ENCODE data around the gene PNPLA8. TPM values are rescaled to one million over a fixed set of nuclear protein-coding genes. Genes with fewer than 3 reads are reported as not detected.

PNPLA8 gene
- polyA plus RNA-seq, 2 donors: 11.4 to 13.7 TPM

Other genes starting within 250 kb of the PNPLA8 start
- gene NRCAM, start 69.7 kb downstream of the PNPLA8 start, polyA plus RNA-seq: under 1 TPM; 0.35 to 0.96 TPM
- gene THAP5, start 43.6 kb upstream of the PNPLA8 start, polyA plus RNA-seq: 1 to 10 TPM; 3.6 TPM
- 1 to 10 TPM; 3.6 to 5.5 TPM for gene DNAJB9, start 43.7 kb upstream of the PNPLA8 start, polyA plus RNA-seq